WTC11 (cell line): Measurements from ENCODE around the gene PRDM12. TPM values are rescaled to one million over a fixed set of nuclear protein-coding genes. Genes with fewer than 3 reads are reported as not detected.

Experiments
- ATAC-seq: fragments of 200-7000 bp; cut with Tn5 transposase; 2 replicates; pipeline ENCODE4 v1.10.0; 2021; ENCODE audit warnings: mild to moderate bottlenecking, moderate library complexity
- CTCF ChIA-PET: fragments of 300-600 bp; sonication (Branson Sonifier 250); formaldehyde crosslinking; loops from one replicate; lab custom pipeline; 2021; ENCODE audit warnings: antibody characterized with exemption; lab: Charles Lee
- POLR2A ChIA-PET: fragments of 350-600 bp; sonication (Branson Sonifier 250); formaldehyde crosslinking; loops from one replicate; lab custom pipeline; 2021; ENCODE audit warnings: antibody characterized with exemption; lab: Charles Lee
- DNase-seq: peaks from one replicate; pipeline ENCODE4 v3.0.0; 2021; ENCODE audit warnings: low spot score
- H3K27ac Mint-ChIP-seq: 2 replicates; pipeline ENCODE4 v1.8.0; 2021; ENCODE audit warnings: mixed read lengths
- H3K27me3 Mint-ChIP-seq: 2 replicates; pipeline ENCODE4 v1.8.0; 2021; ENCODE audit warnings: low read depth, mild to moderate bottlenecking, moderate library complexity, mixed read lengths
- H3K36me3 Mint-ChIP-seq: 2 replicates; pipeline ENCODE4 v1.8.0; 2021; ENCODE audit warnings: mixed read lengths
- H3K4me1 Mint-ChIP-seq: 2 replicates; pipeline ENCODE4 v1.8.0; 2022; ENCODE audit warnings: mixed read lengths
- H3K4me3 Mint-ChIP-seq: 2 replicates; pipeline ENCODE4 v1.8.0; 2021; ENCODE audit warnings: mild to moderate bottlenecking, moderate library complexity, mixed read lengths
- H3K9me3 Mint-ChIP-seq: 2 replicates; pipeline ENCODE4 v1.8.0; 2021; ENCODE audit warnings: mixed read lengths
- ATF1 ChIP-seq: sonication (generic); formaldehyde crosslinking; IDR thresholded peaks from 2 replicates; pipeline ENCODE4 v1.8.1; 2023; ENCODE audit warnings: mild to moderate bottlenecking, moderate library complexity, missing genetic modification reagents
- CBFB ChIP-seq: sonication (generic); formaldehyde crosslinking; IDR thresholded peaks from 2 replicates; pipeline ENCODE4 v1.8.1; 2022; ENCODE audit warnings: mild to moderate bottlenecking, low read depth, missing genetic modification reagents
- E2F1 ChIP-seq: sonication (generic); formaldehyde crosslinking; IDR thresholded peaks from 2 replicates; pipeline ENCODE4 v1.8.0; 2022; ENCODE audit warnings: mild to moderate bottlenecking, missing genetic modification reagents
- ETV6 ChIP-seq: sonication (generic); formaldehyde crosslinking; IDR thresholded peaks from 2 replicates; pipeline ENCODE4 v1.8.1; 2022; ENCODE audit warnings: mild to moderate bottlenecking, missing genetic modification reagents
- FOXP1 ChIP-seq: sonication (generic); formaldehyde crosslinking; IDR thresholded peaks from 2 replicates; pipeline ENCODE4 v1.8.0; 2022; ENCODE audit warnings: missing genetic modification reagents, mild to moderate bottlenecking, moderate library complexity, borderline replicate concordance
- IRF1 ChIP-seq: sonication (generic); formaldehyde crosslinking; IDR thresholded peaks from 2 replicates; pipeline ENCODE4 v1.8.0; 2023; ENCODE audit warnings: missing genetic modification reagents
- JAZF1 ChIP-seq: fragments of 250-450 bp; sonication (Bioruptor Pico); IDR thresholded peaks from 2 replicates; pipeline ENCODE4 v1.9.0; 2021; ENCODE audit warnings: moderate library complexity, mild to moderate bottlenecking, inconsistent platforms
- MAX ChIP-seq: sonication (generic); formaldehyde crosslinking; IDR thresholded peaks from 2 replicates; pipeline ENCODE4 v1.8.0; 2022; ENCODE audit warnings: mild to moderate bottlenecking, missing genetic modification reagents
- NFYB ChIP-seq: sonication (generic); formaldehyde crosslinking; conservative IDR thresholded peaks from 2 replicates; pipeline ENCODE4 v1.8.0; 2022; ENCODE audit warnings: low read depth, missing genetic modification reagents
- OVOL2 ChIP-seq: fragments of 250-450 bp; sonication (Bioruptor Pico); IDR thresholded peaks from 2 replicates; pipeline ENCODE4 v1.9.0; 2021; ENCODE audit warnings: mild to moderate bottlenecking, borderline replicate concordance
- RELA ChIP-seq: sonication (generic); formaldehyde crosslinking; IDR thresholded peaks from 2 replicates; pipeline ENCODE4 v1.8.1; 2022; ENCODE audit warnings: missing genetic modification reagents, mild to moderate bottlenecking, borderline replicate concordance
- SMAD3 ChIP-seq: sonication (generic); formaldehyde crosslinking; IDR thresholded peaks from 2 replicates; pipeline ENCODE4 v1.8.0; 2022; ENCODE audit warnings: missing genetic modification reagents, mild to moderate bottlenecking, borderline replicate concordance
- STAT6 ChIP-seq: sonication (generic); formaldehyde crosslinking; conservative IDR thresholded peaks from 2 replicates; pipeline ENCODE4 v1.8.1; 2023; ENCODE audit warnings: mild to moderate bottlenecking, low read depth, missing genetic modification reagents, moderate library complexity
- TEAD4 ChIP-seq: sonication (generic); formaldehyde crosslinking; IDR thresholded peaks from 2 replicates; pipeline ENCODE4 v1.8.0; 2022; ENCODE audit warnings: mild to moderate bottlenecking, missing genetic modification reagents
- USF1 ChIP-seq: sonication (generic); formaldehyde crosslinking; IDR thresholded peaks from 2 replicates; pipeline ENCODE4 v1.8.0; 2022; ENCODE audit warnings: mild to moderate bottlenecking, missing genetic modification reagents
- ZNF121 ChIP-seq: sonication (generic); formaldehyde crosslinking; IDR thresholded peaks from 2 replicates; pipeline ENCODE4 v1.8.0; 2023; ENCODE audit warnings: missing genetic modification reagents
- ZNF138 ChIP-seq: sonication (generic); formaldehyde crosslinking; conservative IDR thresholded peaks from 2 replicates; pipeline ENCODE4 v1.8.1; 2022; ENCODE audit warnings: mild to moderate bottlenecking, moderate library complexity, missing genetic modification reagents
- ZNF263 ChIP-seq: sonication (generic); formaldehyde crosslinking; IDR thresholded peaks from 2 replicates; pipeline ENCODE4 v1.8.1; 2022; ENCODE audit warnings: low read depth, mild to moderate bottlenecking, moderate library complexity, missing genetic modification reagents
- ZNF317 ChIP-seq: sonication (generic); formaldehyde crosslinking; IDR thresholded peaks from 2 replicates; pipeline ENCODE4 v1.8.1; 2023; ENCODE audit warnings: low read depth, mild to moderate bottlenecking, moderate library complexity, missing genetic modification reagents, borderline replicate concordance
- ZNF416 ChIP-seq: fragments of 250-450 bp; sonication (Bioruptor Pico); IDR thresholded peaks from 2 replicates; pipeline ENCODE4 v1.9.0; 2021; ENCODE audit warnings: mild to moderate bottlenecking, inconsistent platforms
- ZNF425 ChIP-seq: fragments of 250-450 bp; sonication (Bioruptor Pico); conservative IDR thresholded peaks from 2 replicates; pipeline ENCODE4 v1.9.0; 2021; ENCODE audit warnings: mild to moderate bottlenecking
- total RNA-seq: library from RNA; stranded (reverse); gene quantifications from 3 replicates; pipeline ENCODE4 v1.2.3, GENCODE V29; 2021

The PRDM12 gene
- total RNA-seq, 1 experiment from 2014 or later, result 0.09 TPM

GRCh38 chr9:130624154-130624553 lies 40.2 kb upstream of the PRDM12 start:
- H3K27me3 Mint-ChIP-seq, result no peaks in the 10 kb centered on the region
- peaks cover 13% of the 10 kb centered on the region for H3K4me1 Mint-ChIP-seq
- ATAC-seq, result peak; percentile 46
- no peak overlapping the region for H3K4me3 Mint-ChIP-seq
- no peaks in the 10 kb centered on the region for H3K9me3 Mint-ChIP-seq
- 0 out of 2 replicates have a peak overlapping the region, but pooled peaks have one; percentile 75 for H3K27ac Mint-ChIP-seq
- no peak for TF ChIP-seq JAZF1 (CRISPR knock-in tag)
- no peak for TF ChIP-seq SMAD3 (CRISPR knock-in tag)
- TF ChIP-seq FOXP1, result no peak
- no peak for TF ChIP-seq ZNF121 (CRISPR knock-in tag)
- TF ChIP-seq ZNF138, result no peak
- TF ChIP-seq ZNF263 (CRISPR knock-in tag), result no peak
- TF ChIP-seq ZNF317 (CRISPR knock-in tag), result no peak
- no peak for DNase-seq
- ChIA-PET POLR2A (no interaction called here), CTCF (interaction anchor here (1.0 to 1.5 kb wide), 3 partner anchors 58 to 164 kb away, joined by 3 to 7 read pairs (median 4); no protein-coding TSS in a partner anchor)
- H3K36me3 Mint-ChIP-seq, result peaks cover 76% of the 10 kb centered on the region

GRCh38 chr9:130626249-130626996 lies 38.0 kb upstream of the PRDM12 start:
- H3K27ac Mint-ChIP-seq, result peak overlapping the region; percentile 76
- CTCF ChIA-PET, result interaction anchor here (0.5 to 2.5 kb wide), 5 partner anchors 56 to 281 kb away, joined by 3 to 10 read pairs (median 4); no protein-coding TSS in a partner anchor

GRCh38 chr9:130627051-130627450 lies 37.3 kb upstream of the PRDM12 start:
- Mint-ChIP-seq H3K4me3 (no peak overlapping the region), H3K9me3 (no peaks in the 10 kb centered on the region), H3K4me1 (peaks cover 28% of the 10 kb centered on the region), H3K27ac (peak overlapping the region; percentile 76), H3K27me3 (no peaks in the 10 kb centered on the region), H3K36me3 (peaks cover 71% of the 10 kb centered on the region)
- DNase-seq (no peak), ATAC-seq (no peak)
- POLR2A ChIA-PET, result no interaction called here
- no peak for TF ChIP-seq E2F1 (CRISPR knock-in tag)
- TF ChIP-seq CBFB (CRISPR knock-in tag), result no peak
- no peak for TF ChIP-seq MAX
- no peak for TF ChIP-seq IRF1
- no peak for TF ChIP-seq RELA (CRISPR knock-in tag)
- TF ChIP-seq NFYB (CRISPR knock-in tag), result no peak
- TF ChIP-seq USF1 (CRISPR knock-in tag), result no peak
- TF ChIP-seq STAT6 (CRISPR knock-in tag), result no peak
- CTCF ChIA-PET, result interaction anchor here (0.7 to 2.5 kb wide), 3 partner anchors 57 to 166 kb away, joined by 3 to 10 read pairs (median 10); no protein-coding TSS in a partner anchor

More at GRCh38 chr9:130626249-130626996, 38.0 kb upstream of the PRDM12 start:
- H3K4me3 Mint-ChIP-seq, result no peak overlapping the region
- no peaks in the 10 kb centered on the region for H3K9me3 Mint-ChIP-seq
- no peak for TF ChIP-seq TEAD4 (CRISPR knock-in tag)
- TF ChIP-seq ZNF425 (CRISPR knock-in tag), result no peak
- no peak for TF ChIP-seq ETV6 (CRISPR knock-in tag)
- no peak for TF ChIP-seq OVOL2
- no peak for TF ChIP-seq ZNF416
- TF ChIP-seq ATF1 (CRISPR knock-in tag), result no peak
- ATAC-seq, result no peak
- no peak for DNase-seq
- H3K27me3 Mint-ChIP-seq, result no peaks in the 10 kb centered on the region
- POLR2A ChIA-PET, result no interaction called here
- peaks cover 28% of the 10 kb centered on the region for H3K4me1 Mint-ChIP-seq
- H3K36me3 Mint-ChIP-seq, result peaks cover 66% of the 10 kb centered on the region
